Measurements from ENCODE around the gene MTHFSD.

DNA sequence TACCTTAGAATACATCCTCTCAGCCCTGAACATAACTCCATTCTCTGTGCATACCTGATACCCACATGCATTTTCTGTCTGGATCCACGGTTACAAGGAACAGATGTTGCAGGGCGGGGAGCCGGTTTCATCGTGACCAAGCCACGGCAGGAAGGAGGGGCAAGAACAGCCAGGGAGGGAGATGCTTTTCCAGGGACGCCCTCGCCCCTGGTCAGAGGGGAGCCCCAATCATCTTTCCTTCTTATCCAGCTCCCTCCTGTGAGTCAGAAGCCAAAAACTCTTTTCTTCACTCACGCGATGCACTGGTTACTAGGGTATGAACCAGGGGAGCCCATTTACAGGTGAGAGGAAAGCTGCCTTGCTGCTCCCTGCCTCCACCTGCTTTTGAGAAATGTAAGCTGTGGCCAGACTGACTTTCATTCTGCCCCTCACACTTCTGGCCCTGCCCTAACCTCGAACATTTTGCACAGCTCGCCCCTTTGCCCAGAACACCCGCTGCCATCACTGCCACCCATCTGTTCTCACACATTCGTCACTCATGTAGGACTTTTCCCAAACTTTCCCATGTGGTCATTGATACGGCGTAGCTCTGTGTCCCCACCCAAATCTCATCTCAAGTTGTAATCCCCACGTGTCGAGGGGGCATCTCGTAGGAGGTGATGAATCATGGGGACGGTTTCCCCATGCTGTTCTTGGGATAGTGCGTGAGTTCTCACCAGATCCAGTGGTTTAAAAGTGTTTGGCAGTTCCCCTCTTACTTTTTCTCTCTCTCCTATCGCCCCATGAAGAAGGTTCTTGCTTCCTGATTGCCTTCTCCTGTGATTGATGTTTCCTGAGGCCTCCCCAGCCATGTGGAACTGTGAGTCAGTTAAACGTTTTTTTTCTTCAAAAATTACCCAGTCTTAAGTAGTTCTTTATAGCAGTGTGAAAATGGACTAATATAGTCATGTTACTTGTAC is 43.9 kb upstream of the MTHFSD start:
- TF ChIP-seq SP1 (IDR thresholded peaks at IDR 0.05; ENCODE audit: low read depth, low read length) (no peak), NFYB (IDR thresholded peaks at IDR 0.05; ENCODE audit: insufficient read depth, low read depth, low read length) (no peak), EZH2 (IDR thresholded peaks at IDR 0.05; ENCODE audit: borderline replicate concordance, control insufficient read depth, low read depth, low read length) (no peak), ZNF384 (IDR thresholded peaks at IDR 0.05; ENCODE audit: borderline replicate concordance, low read depth, low read length) (no peak), POLR2AphosphoS5 (IDR thresholded peaks at IDR 0.05; ENCODE audit: low read length) (no peak), TAF1 (IDR thresholded peaks at IDR 0.05; ENCODE audit: borderline replicate concordance, low read depth, low read length) (no peak), CTCF (IDR thresholded peaks at IDR 0.05 in 2 of 3, conservative IDR thresholded peaks at IDR 0.05 in 1 of 3; ENCODE audit: control insufficient read depth in 2 of 3, extremely low read depth in 1 of 3, insufficient read depth in 1 of 3, low read depth in 3 of 3, low read length in 3 of 3) (no peak), BRCA1 (IDR thresholded peaks at IDR 0.05; ENCODE audit: low read depth, low read length) (no peak), EP300 (IDR thresholded peaks at IDR 0.05; ENCODE audit: borderline replicate concordance in 1 of 2, control insufficient read depth in 1 of 2, low read depth in 2 of 2, low read length in 2 of 2) (no peak), CHD1 (IDR thresholded peaks at IDR 0.05; ENCODE audit: low read depth, low read length) (no peak)
- TF ChIP-seq, protein P1, sequence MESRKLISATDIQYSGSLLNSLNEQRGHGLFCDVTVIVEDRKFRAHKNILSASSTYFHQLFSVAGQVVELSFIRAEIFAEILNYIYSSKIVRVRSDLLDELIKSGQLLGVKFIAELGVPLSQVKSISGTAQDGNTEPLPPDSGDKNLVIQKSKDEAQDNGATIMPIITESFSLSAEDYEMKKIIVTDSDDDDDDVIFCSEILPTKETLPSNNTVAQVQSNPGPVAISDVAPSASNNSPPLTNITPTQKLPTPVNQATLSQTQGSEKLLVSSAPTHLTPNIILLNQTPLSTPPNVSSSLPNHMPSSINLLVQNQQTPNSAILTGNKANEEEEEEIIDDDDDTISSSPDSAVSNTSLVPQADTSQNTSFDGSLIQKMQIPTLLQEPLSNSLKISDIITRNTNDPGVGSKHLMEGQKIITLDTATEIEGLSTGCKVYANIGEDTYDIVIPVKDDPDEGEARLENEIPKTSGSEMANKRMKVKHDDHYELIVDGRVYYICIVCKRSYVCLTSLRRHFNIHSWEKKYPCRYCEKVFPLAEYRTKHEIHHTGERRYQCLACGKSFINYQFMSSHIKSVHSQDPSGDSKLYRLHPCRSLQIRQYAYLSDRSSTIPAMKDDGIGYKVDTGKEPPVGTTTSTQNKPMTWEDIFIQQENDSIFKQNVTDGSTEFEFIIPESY (IDR thresholded peaks at IDR 0.05), result no peak
- TF ChIP-seq, protein P2, sequence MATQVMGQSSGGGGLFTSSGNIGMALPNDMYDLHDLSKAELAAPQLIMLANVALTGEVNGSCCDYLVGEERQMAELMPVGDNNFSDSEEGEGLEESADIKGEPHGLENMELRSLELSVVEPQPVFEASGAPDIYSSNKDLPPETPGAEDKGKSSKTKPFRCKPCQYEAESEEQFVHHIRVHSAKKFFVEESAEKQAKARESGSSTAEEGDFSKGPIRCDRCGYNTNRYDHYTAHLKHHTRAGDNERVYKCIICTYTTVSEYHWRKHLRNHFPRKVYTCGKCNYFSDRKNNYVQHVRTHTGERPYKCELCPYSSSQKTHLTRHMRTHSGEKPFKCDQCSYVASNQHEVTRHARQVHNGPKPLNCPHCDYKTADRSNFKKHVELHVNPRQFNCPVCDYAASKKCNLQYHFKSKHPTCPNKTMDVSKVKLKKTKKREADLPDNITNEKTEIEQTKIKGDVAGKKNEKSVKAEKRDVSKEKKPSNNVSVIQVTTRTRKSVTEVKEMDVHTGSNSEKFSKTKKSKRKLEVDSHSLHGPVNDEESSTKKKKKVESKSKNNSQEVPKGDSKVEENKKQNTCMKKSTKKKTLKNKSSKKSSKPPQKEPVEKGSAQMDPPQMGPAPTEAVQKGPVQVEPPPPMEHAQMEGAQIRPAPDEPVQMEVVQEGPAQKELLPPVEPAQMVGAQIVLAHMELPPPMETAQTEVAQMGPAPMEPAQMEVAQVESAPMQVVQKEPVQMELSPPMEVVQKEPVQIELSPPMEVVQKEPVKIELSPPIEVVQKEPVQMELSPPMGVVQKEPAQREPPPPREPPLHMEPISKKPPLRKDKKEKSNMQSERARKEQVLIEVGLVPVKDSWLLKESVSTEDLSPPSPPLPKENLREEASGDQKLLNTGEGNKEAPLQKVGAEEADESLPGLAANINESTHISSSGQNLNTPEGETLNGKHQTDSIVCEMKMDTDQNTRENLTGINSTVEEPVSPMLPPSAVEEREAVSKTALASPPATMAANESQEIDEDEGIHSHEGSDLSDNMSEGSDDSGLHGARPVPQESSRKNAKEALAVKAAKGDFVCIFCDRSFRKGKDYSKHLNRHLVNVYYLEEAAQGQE (IDR thresholded peaks at IDR 0.05; ENCODE audit: low read depth, low read length), result no peak

Data from GM12878 (cell line).